Body of pancreas (tissue), 4 donors: ENCODE data around the gene EDAR. TPM values are rescaled to one million over a fixed set of nuclear protein-coding genes. Genes with fewer than 3 reads are reported as not detected.

Experiments used
- ATAC-seq: fragments of 150-250 bp; one replicate; pipeline ENCODE4 v1.9.1; 2016
- DNase-seq, 4 donors: peaks; one replicate each; pipeline ENCODE4 v3.0.0-alpha.2; 2019
- H3K27ac ChIP-seq, 4 donors: fragments of 200-600 bp; sonication (generic); 1 replicate in 3 of 4; 2 replicates in 1 of 4; pipeline versions ENCODE4 v1.5.1 to v1.6.1; 2016 to 2019; ENCODE audit warnings: mild to moderate bottlenecking in 1 of 4, mixed read lengths in 1 of 4, moderate library complexity in 1 of 4
- H3K27me3 ChIP-seq, 2 donors: fragments of 200-600 bp; sonication (generic); one replicate each; pipeline ENCODE4 v1.6.0; 2016; ENCODE audit warnings: mild to moderate bottlenecking in 1 of 2
- H3K36me3 ChIP-seq, 2 donors: fragments of 200-600 bp; sonication (generic); replicated peaks in 1 of 2; 2 replicates each; pipeline ENCODE4 v1.5.1; 2016; ENCODE audit warnings: low read depth in 2 of 2; ENCODE audit not compliant: insufficient read depth in 1 of 2
- H3K4me1 ChIP-seq: fragments of 200-600 bp; sonication (generic); one replicate; pipeline ENCODE4 v1.6.0; 2016
- H3K4me3 ChIP-seq, 2 donors: fragments of 200-600 bp; sonication (generic); 1 replicate in 1 of 2; 2 replicates in 1 of 2; pipeline ENCODE4 v1.5.1; 2016 to 2019
- H3K9me3 ChIP-seq, 3 donors: fragments of 200-600 bp; sonication (generic); 1 replicate in 2 of 3; 2 replicates in 1 of 3; pipeline ENCODE4 v1.5.1; 2016
- CTCF ChIP-seq, 7 experiments: fragments of 450-650 bp in 4 of 7; fragments of 200-600 bp in 3 of 7; sonication (generic) in 3 of 7; IDR thresholded peaks; one replicate each; pipeline ENCODE4 v1.5.1; 2016 to 2019; ENCODE audit warnings: antibody characterized with exemption in 7 of 7
- POLR2A ChIP-seq, 3 donors: fragments of 450-650 bp; IDR thresholded peaks; one replicate each; pipeline ENCODE4 v1.6.1; 2016; ENCODE audit warnings: antibody characterized with exemption in 3 of 3, mild to moderate bottlenecking in 2 of 3
- WGBS, 2 donors: methylation state at CpG; one replicate each; pipeline ENCODE4 v1.1.5; 2017; 5-methylcytosine and 5-hydroxymethylcytosine counted together
- intact Hi-C: fragments of 100-400 bp; cut with DNase I; formaldehyde crosslinking; loops from one replicate; pipeline ENCODE4 v1.15.1; 2023
- total RNA-seq, 2 donors: library from RNA; depleted of rRNA; stranded (reverse); fragments of >200 nt; gene quantifications; one replicate each; pipeline ENCODE4 v1.1.0, GENCODE V29; 2016

Gene EDAR
- total RNA-seq, 2 donors from 2014 or later = not detected

GRCh38 chr2:108917526-108917925 is 71.5 kb downstream of the EDAR start:
- Histone ChIP-seq H3K4me1 (no peaks in the 10 kb centered on the region), H3K27me3 (no peaks in the 10 kb centered on the region), H3K4me3 (no peak overlapping the region), H3K9me3 (no peaks in the 10 kb centered on the region), H3K36me3 (no peaks in the 10 kb centered on the region), H3K27ac (no peak overlapping the region)
- WGBS, 2 donors = 40 to 57% methylated on average over 1 to 5 of the region's 5 CpGs
- intact Hi-C loops = no loop called here
- no peak for TF ChIP-seq POLR2A (IDR thresholded peaks at IDR 0.05)
- no peak for TF ChIP-seq CTCF (IDR thresholded peaks at IDR 0.05)
- ATAC-seq (no peak), DNase-seq (no peak)

GRCh38 chr2:108916796-108917421 is 72.1 kb downstream of the EDAR start:
- ATAC-seq (peak; percentile 27), DNase-seq (peak in 1 of 4 donors; percentile 14)
- 15 to 30% methylated on average over 10 to 14 of the region's 14 CpGs for WGBS, 2 donors
- H3K27ac ChIP-seq = no peak overlapping the region
- H3K4me1 ChIP-seq = no peaks in the 10 kb centered on the region
- no peak for TF ChIP-seq CTCF (IDR thresholded peaks at IDR 0.05)
- TF ChIP-seq POLR2A (IDR thresholded peaks at IDR 0.05) = no peak
- no peaks in the 10 kb centered on the region for H3K9me3 ChIP-seq
- no peaks in the 10 kb centered on the region for H3K36me3 ChIP-seq
- H3K27me3 ChIP-seq = no peaks in the 10 kb centered on the region
- no peak overlapping the region for H3K4me3 ChIP-seq
- intact Hi-C loops = no loop called here

- no peak for TF ChIP-seq CTCF (IDR thresholded peaks at IDR 0.05)
- TF ChIP-seq POLR2A (IDR thresholded peaks at IDR 0.05) = no peak
- Histone ChIP-seq H3K36me3 (no peaks in the 10 kb centered on the region), H3K27ac (no peak overlapping the region), H3K4me1 (no peaks in the 10 kb centered on the region), H3K4me3 (no peak overlapping the region), H3K9me3 (no peaks in the 10 kb centered on the region), H3K27me3 (no peaks in the 10 kb centered on the region)
- 57 to 58% methylated on average over 4 to 15 of the region's 15 CpGs for WGBS, 2 donors
- DNase-seq = no peak
- ATAC-seq = no peak
- intact Hi-C loops = no loop called here
Measured at GRCh38 chr2:108916122-108916795, 72.8 kb downstream of the EDAR start.

GRCh38 chr2:108912629-108912902 is 76.5 kb downstream of the EDAR start:
- no peak for DNase-seq
- TF ChIP-seq CTCF (IDR thresholded peaks at IDR 0.05) (no peak), POLR2A (IDR thresholded peaks at IDR 0.05) (no peak)
- Histone ChIP-seq H3K27ac (no peak overlapping the region), H3K36me3 (no peaks in the 10 kb centered on the region), H3K9me3 (no peaks in the 10 kb centered on the region), H3K4me3 (no peak overlapping the region), H3K27me3 (no peaks in the 10 kb centered on the region), H3K4me1 (no peaks in the 10 kb centered on the region)
- 67 to 68% methylated on average over 4 to 5 of the region's 5 CpGs for WGBS, 2 donors
- no peak for ATAC-seq
- intact Hi-C loops = no loop called here
